ENCODE data around the gene RAB5B.

Gene RAB5B

DNA sequence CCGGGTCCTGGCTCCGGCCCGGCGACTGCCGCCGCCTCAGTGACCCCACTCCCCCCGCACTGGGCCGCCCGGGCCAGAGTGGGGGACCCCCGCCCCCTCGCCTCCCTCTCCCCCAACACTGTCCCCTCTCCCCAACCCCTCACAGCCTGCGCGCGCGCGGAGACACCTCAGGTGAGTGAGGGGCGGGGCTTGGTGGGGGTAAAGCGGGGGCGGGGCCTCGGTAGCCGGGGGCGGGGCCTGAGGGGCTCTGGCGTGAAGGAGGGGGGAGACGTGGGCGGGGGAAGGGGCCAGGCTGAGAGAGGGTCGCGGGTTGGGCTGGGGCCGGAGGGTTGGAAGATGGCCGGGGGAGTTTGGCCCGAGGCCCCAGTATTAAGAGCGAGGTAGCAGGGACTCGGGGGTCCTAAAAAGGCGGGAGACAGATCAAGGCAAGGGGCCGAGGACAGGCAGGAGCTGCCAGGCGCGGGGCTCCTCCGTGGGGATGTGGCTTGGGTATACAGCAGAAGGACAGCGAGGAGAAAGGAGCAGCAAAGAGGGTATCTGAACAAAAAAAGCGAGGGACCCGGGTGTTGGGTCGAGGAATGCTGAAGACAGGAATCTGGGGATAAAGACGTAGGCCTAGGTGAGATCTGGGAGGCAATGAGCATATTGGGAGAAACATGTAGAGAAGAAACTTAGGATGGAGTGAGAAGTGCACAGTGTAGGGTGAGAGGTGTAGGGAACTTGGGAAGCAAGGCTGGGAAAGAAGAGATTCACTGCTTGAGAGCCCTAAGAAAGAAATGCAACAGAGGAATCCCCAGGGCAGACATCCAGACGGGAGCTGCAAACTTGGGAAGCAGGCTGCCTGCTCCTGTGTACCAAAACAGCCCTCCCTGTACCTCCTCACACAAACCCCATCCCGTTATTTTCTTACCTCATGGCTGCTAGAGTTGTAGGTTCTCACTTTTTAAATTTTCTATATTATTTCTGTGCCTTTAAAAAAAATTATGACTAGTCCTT lies 34.0 kb downstream of the RAB5B start:
- Histone ChIP-seq H2BK5ac (ENCODE audit: low read length) (no peak overlapping the region), H3K4me3 (ENCODE audit: low read length) (peak overlapping the region; percentile 50), H3K79me2 (ENCODE audit: control insufficient read depth, insufficient read depth, low read length) (no peaks in the 10 kb centered on the region), H2AK5ac (ENCODE audit: low read length) (no peak overlapping the region), H3K27ac (ENCODE audit: low read depth, low read length) (peak overlapping the region; percentile 46), H3K4ac (ENCODE audit: low read depth, low read length) (peak overlapping the region; percentile 99), H3K4me1 (ENCODE audit: control insufficient read depth, low read depth, low read length) (no peaks in the 10 kb centered on the region), H4K5ac (ENCODE audit: low read length) (no peak overlapping the region), H2BK120ac (ENCODE audit: low read depth, low read length) (peak overlapping the region; percentile 84), H3K56ac (ENCODE audit: low read length) (peak overlapping the region; percentile 83), H3K27me3 (ENCODE audit: insufficient read depth, low read length, poor library complexity) (no peaks in the 10 kb centered on the region), H4K8ac (ENCODE audit: low read depth, low read length) (peak overlapping the region; percentile 83), H3K36me3 (ENCODE audit: control insufficient read depth, insufficient read depth, low read length) (no peaks in the 10 kb centered on the region), H3K79me1 (ENCODE audit: low read length) (no peaks in the 10 kb centered on the region), H3K9ac (ENCODE audit: low read length) (peak overlapping the region; percentile 57), H3K23ac (ENCODE audit: low read length) (no peak overlapping the region), H3K18ac (ENCODE audit: low read length) (peak overlapping the region; percentile 97), H3K4me2 (ENCODE audit: low read length) (peak overlapping the region; percentile 23), H2BK15ac (replicated peaks; ENCODE audit: low read depth) (no peak overlapping the region)
- DNase-seq = peak; percentile 80
- WGBS (ENCODE audit: extremely low coverage, insufficient coverage, low lambda C conversion rate) = no CpG with 5 or more reads among the region's 44 CpGs

DNA sequence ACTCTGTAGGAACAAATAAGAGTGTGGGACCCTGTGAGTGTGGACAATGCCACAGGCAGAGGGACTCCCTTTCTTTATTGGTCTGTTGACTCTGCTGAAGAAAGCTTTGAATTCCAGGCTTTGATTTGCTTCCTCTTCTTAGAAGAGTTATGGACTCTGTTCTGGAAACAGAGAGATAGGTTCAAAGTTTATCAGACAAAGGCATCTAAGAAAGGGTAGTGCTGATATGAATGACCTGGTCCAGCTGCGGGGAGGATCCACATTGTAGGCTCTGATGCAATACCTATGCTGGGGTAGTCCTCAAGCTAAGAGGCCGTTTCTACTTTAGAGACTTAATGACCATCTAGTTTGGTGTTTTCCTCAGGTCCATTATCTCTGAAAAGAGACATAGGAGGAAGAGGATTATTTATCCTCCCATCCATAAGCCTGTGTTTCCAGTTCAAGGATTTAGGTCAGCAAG lies 36.3 kb downstream of the RAB5B start:
- H3K4ac ChIP-seq (ENCODE audit: low read depth, low read length) = no peak overlapping the region
- H3K79me2 ChIP-seq (ENCODE audit: control insufficient read depth, insufficient read depth, low read length) = no peaks in the 10 kb centered on the region
- DNase-seq = no peak
- no peaks in the 10 kb centered on the region for H3K79me1 ChIP-seq (ENCODE audit: low read length)
- no peak overlapping the region for H3K18ac ChIP-seq (ENCODE audit: low read length)
- H3K9ac ChIP-seq (ENCODE audit: low read length) = no peak overlapping the region
- H3K23ac ChIP-seq (ENCODE audit: low read length) = no peak overlapping the region
- H4K8ac ChIP-seq (ENCODE audit: low read depth, low read length) = no peak overlapping the region
- no peak overlapping the region for H3K4me2 ChIP-seq (ENCODE audit: low read length)
- H2BK15ac ChIP-seq (replicated peaks; ENCODE audit: low read depth) = no peak overlapping the region
- H2BK120ac ChIP-seq (ENCODE audit: low read depth, low read length) = no peak overlapping the region
- H3K27ac ChIP-seq (ENCODE audit: low read depth, low read length) = no peak overlapping the region
- H3K4me1 ChIP-seq (ENCODE audit: control insufficient read depth, low read depth, low read length) = no peaks in the 10 kb centered on the region
- no peak overlapping the region for H3K56ac ChIP-seq (ENCODE audit: low read length)
- no CpG with 5 or more reads among the region's 2 CpGs for WGBS (ENCODE audit: extremely low coverage, insufficient coverage, low lambda C conversion rate)
- no peaks in the 10 kb centered on the region for H3K36me3 ChIP-seq (ENCODE audit: control insufficient read depth, insufficient read depth, low read length)
- H4K5ac ChIP-seq (ENCODE audit: low read length) = no peak overlapping the region
- H2BK5ac ChIP-seq (ENCODE audit: low read length) = no peak overlapping the region
- no peak overlapping the region for H2AK5ac ChIP-seq (ENCODE audit: low read length)
- no peak overlapping the region for H3K4me3 ChIP-seq (ENCODE audit: low read length)
- no peaks in the 10 kb centered on the region for H3K27me3 ChIP-seq (ENCODE audit: insufficient read depth, low read length, poor library complexity)

DNA sequence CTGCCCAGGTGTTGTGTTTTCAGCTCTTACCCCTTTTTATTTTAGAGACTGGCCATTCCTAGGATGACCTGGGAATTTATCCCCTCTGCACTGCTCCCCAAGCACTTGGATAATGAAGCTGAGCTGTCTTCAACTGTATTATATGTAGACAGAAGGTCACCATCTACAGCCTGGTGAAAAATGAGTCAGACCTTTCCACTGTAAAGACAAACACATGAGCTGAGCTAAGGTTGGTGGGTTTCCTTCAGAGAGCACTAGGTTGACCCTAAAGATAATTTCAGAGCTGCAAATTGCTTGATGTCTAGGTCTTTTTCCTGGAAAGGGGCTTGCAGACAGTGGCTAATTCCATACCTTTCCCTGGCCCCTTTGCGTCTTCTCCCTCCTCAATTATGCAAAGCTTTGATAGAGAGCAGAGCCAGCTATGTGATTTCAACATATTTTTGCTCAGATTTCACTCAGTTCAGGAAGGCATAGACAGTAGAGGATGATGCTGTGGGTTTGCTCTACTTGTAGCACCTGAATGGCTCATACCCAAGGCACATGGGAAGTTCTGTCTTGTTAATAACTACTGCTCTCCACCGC lies 37.7 kb downstream of the RAB5B start:
- WGBS (ENCODE audit: extremely low coverage, insufficient coverage, low lambda C conversion rate) = no CpG with 5 or more reads among the region's 2 CpGs
- H3K27ac ChIP-seq (ENCODE audit: low read depth, low read length) = no peak overlapping the region
- no peak overlapping the region for H3K56ac ChIP-seq (ENCODE audit: low read length)
- H3K23ac ChIP-seq (ENCODE audit: low read length) = no peak overlapping the region
- no peaks in the 10 kb centered on the region for H3K4me1 ChIP-seq (ENCODE audit: control insufficient read depth, low read depth, low read length)
- H3K36me3 ChIP-seq (ENCODE audit: control insufficient read depth, insufficient read depth, low read length) = no peaks in the 10 kb centered on the region
- no peak overlapping the region for H3K9ac ChIP-seq (ENCODE audit: low read length)
- H3K18ac ChIP-seq (ENCODE audit: low read length) = no peak overlapping the region
- DNase-seq = no peak
- H3K27me3 ChIP-seq (ENCODE audit: insufficient read depth, low read length, poor library complexity) = no peaks in the 10 kb centered on the region
- no peak overlapping the region for H2BK5ac ChIP-seq (ENCODE audit: low read length)
- H4K5ac ChIP-seq (ENCODE audit: low read length) = no peak overlapping the region
- no peak overlapping the region for H3K4ac ChIP-seq (ENCODE audit: low read depth, low read length)
- no peak overlapping the region for H3K4me3 ChIP-seq (ENCODE audit: low read length)
- H2AK5ac ChIP-seq (ENCODE audit: low read length) = no peak overlapping the region
- H3K79me2 ChIP-seq (ENCODE audit: control insufficient read depth, insufficient read depth, low read length) = no peaks in the 10 kb centered on the region
- no peaks in the 10 kb centered on the region for H3K79me1 ChIP-seq (ENCODE audit: low read length)
- no peak overlapping the region for H3K4me2 ChIP-seq (ENCODE audit: low read length)
- H4K8ac ChIP-seq (ENCODE audit: low read depth, low read length) = no peak overlapping the region
- H2BK15ac ChIP-seq (replicated peaks; ENCODE audit: low read depth) = no peak overlapping the region
- no peak overlapping the region for H2BK120ac ChIP-seq (ENCODE audit: low read depth, low read length)

DNA sequence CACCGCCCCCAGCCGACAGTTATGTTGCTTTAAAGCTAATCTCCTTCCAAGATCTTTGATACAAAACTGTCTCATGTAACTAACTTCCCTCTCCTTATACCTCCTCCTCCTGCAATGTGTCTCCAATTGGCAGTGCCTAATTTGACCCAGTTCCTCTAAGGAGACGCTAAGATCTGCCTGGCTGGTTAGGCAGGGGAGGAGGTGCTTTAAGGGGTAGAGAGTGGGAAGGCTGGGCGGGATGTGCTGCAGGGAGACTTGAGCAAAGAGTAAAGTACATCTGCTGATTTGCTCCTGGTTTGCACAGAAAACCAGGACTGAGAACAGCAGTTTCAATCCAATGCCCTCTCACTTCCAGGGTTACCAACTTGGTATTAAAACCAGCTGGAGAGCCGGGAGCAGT lies 39.6 kb downstream of the RAB5B start:
- Histone ChIP-seq H3K4ac (ENCODE audit: low read depth, low read length) (no peak overlapping the region), H3K9ac (ENCODE audit: low read length) (no peak overlapping the region), H2BK120ac (ENCODE audit: low read depth, low read length) (no peak overlapping the region), H3K4me1 (ENCODE audit: control insufficient read depth, low read depth, low read length) (no peaks in the 10 kb centered on the region), H3K56ac (ENCODE audit: low read length) (no peak overlapping the region), H3K18ac (ENCODE audit: low read length) (no peak overlapping the region), H3K36me3 (ENCODE audit: control insufficient read depth, insufficient read depth, low read length) (no peaks in the 10 kb centered on the region), H3K79me1 (ENCODE audit: low read length) (no peaks in the 10 kb centered on the region), H4K5ac (ENCODE audit: low read length) (no peak overlapping the region), H3K27me3 (ENCODE audit: insufficient read depth, low read length, poor library complexity) (no peaks in the 10 kb centered on the region), H3K27ac (ENCODE audit: low read depth, low read length) (no peak overlapping the region), H2BK15ac (replicated peaks; ENCODE audit: low read depth) (no peak overlapping the region), H3K4me2 (ENCODE audit: low read length) (no peak overlapping the region), H3K23ac (ENCODE audit: low read length) (no peak overlapping the region), H2AK5ac (ENCODE audit: low read length) (no peak overlapping the region), H2BK5ac (ENCODE audit: low read length) (no peak overlapping the region), H3K4me3 (ENCODE audit: low read length) (no peak overlapping the region), H3K79me2 (ENCODE audit: control insufficient read depth, insufficient read depth, low read length) (no peaks in the 10 kb centered on the region), H4K8ac (ENCODE audit: low read depth, low read length) (no peak overlapping the region)
- no CpG with 5 or more reads among the region's 5 CpGs for WGBS (ENCODE audit: extremely low coverage, insufficient coverage, low lambda C conversion rate)
- no peak for DNase-seq

DNA sequence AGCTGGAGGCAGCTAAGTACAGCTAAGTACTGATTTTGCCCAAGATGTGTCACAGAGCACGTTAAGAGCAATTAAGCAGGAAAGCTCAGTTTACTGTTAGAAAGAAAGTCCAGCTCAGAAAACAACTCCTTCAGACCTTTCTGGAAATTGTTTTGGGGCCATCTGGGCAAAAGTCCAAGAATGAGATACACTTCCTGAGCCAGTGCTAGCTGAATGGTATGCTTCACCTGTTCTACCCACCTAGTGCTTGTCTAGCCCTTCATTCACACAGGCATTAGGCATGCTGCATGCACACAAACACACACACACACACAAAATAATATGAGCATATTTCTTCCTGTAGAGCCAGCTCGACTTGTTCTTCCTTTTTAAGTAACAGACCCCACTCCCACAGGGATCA lies 40.3 kb downstream of the RAB5B start:
- Histone ChIP-seq H2BK5ac (ENCODE audit: low read length) (no peak overlapping the region), H3K23ac (ENCODE audit: low read length) (no peak overlapping the region), H3K4ac (ENCODE audit: low read depth, low read length) (no peak overlapping the region), H2BK120ac (ENCODE audit: low read depth, low read length) (no peak overlapping the region), H4K5ac (ENCODE audit: low read length) (no peak overlapping the region), H3K27ac (ENCODE audit: low read depth, low read length) (no peak overlapping the region), H3K79me2 (ENCODE audit: control insufficient read depth, insufficient read depth, low read length) (no peaks in the 10 kb centered on the region), H3K18ac (ENCODE audit: low read length) (no peak overlapping the region), H3K56ac (ENCODE audit: low read length) (no peak overlapping the region), H3K4me3 (ENCODE audit: low read length) (no peak overlapping the region), H4K8ac (ENCODE audit: low read depth, low read length) (no peak overlapping the region), H2BK15ac (replicated peaks; ENCODE audit: low read depth) (no peak overlapping the region), H3K36me3 (ENCODE audit: control insufficient read depth, insufficient read depth, low read length) (no peaks in the 10 kb centered on the region), H3K79me1 (ENCODE audit: low read length) (no peaks in the 10 kb centered on the region), H3K4me2 (ENCODE audit: low read length) (no peak overlapping the region), H3K27me3 (ENCODE audit: insufficient read depth, low read length, poor library complexity) (no peaks in the 10 kb centered on the region), H3K9ac (ENCODE audit: low read length) (no peak overlapping the region), H2AK5ac (ENCODE audit: low read length) (no peak overlapping the region), H3K4me1 (ENCODE audit: control insufficient read depth, low read depth, low read length) (no peaks in the 10 kb centered on the region)
- no CpG with 5 or more reads among the region's 2 CpGs for WGBS (ENCODE audit: extremely low coverage, insufficient coverage, low lambda C conversion rate)
- DNase-seq = no peak

Measured in mesendoderm (in vitro differentiated cells).